A549 (cell line): ENCODE results near the gene ZC3H14.

Experiments
- BHLHE40 ChIP-seq: IDR thresholded peaks from 2 replicates; pipeline ENCODE4 v1.6.1; 2012; ENCODE audit warnings: low read depth, low read length, inconsistent platforms
- CHD2 ChIP-seq: fragments of 150-350 bp; IDR thresholded peaks from 2 replicates; pipeline ENCODE4 v1.6.1; 2014; ENCODE audit warnings: low read length; ENCODE audit not compliant: partially characterized antibody
- EP300 ChIP-seq, 2 experiments: fragments of >200 bp; sonication (Bioruptor Twin); formaldehyde crosslinking; IDR thresholded peaks; 2 replicates in 1 of 2; 3 replicates in 1 of 2; pipeline ENCODE4 v1.6.1; 2016 to 2017
- FOXS1 ChIP-seq: fragments of 250-450 bp; sonication (Bioruptor Pico); IDR thresholded peaks from 2 replicates; pipeline ENCODE4 v1.5.0; 2020; ENCODE audit warnings: mild to moderate bottlenecking, moderate library complexity
- HDAC2 ChIP-seq: fragments of 200-600 bp; sonication (generic); IDR thresholded peaks from 2 replicates; pipeline ENCODE4 v1.6.1; 2016
- JUN ChIP-seq, 2 experiments: fragments of >200 bp; sonication (Bioruptor Twin); formaldehyde crosslinking; IDR thresholded peaks; 2 replicates in 1 of 2; 3 replicates in 1 of 2; pipeline ENCODE4 v1.6.1; 2016 to 2017
- JUNB ChIP-seq: fragments of >200 bp; sonication (Bioruptor Twin); formaldehyde crosslinking; IDR thresholded peaks from 2 replicates; pipeline ENCODE4 v1.6.1; 2016
- MAZ ChIP-seq: fragments of 150-350 bp; IDR thresholded peaks from 2 replicates; pipeline ENCODE4 v1.6.1; 2014; ENCODE audit warnings: antibody characterized with exemption, low read depth, low read length, borderline replicate concordance
- NR3C1 ChIP-seq: fragments of >200 bp; sonication (Bioruptor Twin); formaldehyde crosslinking; IDR thresholded peaks from 3 replicates; pipeline ENCODE4 v1.6.1; 2017
- POLR2A ChIP-seq: IDR thresholded peaks from 2 replicates; pipeline ENCODE4 v1.6.1; 2012; ENCODE audit warnings: mild to moderate bottlenecking, low read length
- RCOR1 ChIP-seq: fragments of 150-350 bp; IDR thresholded peaks from 2 replicates; pipeline ENCODE4 v1.6.1; 2014; ENCODE audit warnings: antibody characterized with exemption, low read length, low read depth
- REST ChIP-seq: fragments of 200-600 bp; sonication (generic); IDR thresholded peaks from 2 replicates; pipeline ENCODE4 v1.6.1; 2016; ENCODE audit warnings: antibody characterized with exemption, mild to moderate bottlenecking, moderate library complexity
- RFX5 ChIP-seq: fragments of 450-650 bp; IDR thresholded peaks from 2 replicates; pipeline ENCODE4 v1.7.1; 2014; ENCODE audit warnings: antibody characterized with exemption, mild to moderate bottlenecking, moderate library complexity
- TF ChIP-seq, protein P1 (sequence below): fragments of >200 bp; sonication (Bioruptor Twin); formaldehyde crosslinking; IDR thresholded peaks from 3 replicates; pipeline ENCODE4 v1.5.1; 2016

- TF ChIP-seq, protein P1, sequence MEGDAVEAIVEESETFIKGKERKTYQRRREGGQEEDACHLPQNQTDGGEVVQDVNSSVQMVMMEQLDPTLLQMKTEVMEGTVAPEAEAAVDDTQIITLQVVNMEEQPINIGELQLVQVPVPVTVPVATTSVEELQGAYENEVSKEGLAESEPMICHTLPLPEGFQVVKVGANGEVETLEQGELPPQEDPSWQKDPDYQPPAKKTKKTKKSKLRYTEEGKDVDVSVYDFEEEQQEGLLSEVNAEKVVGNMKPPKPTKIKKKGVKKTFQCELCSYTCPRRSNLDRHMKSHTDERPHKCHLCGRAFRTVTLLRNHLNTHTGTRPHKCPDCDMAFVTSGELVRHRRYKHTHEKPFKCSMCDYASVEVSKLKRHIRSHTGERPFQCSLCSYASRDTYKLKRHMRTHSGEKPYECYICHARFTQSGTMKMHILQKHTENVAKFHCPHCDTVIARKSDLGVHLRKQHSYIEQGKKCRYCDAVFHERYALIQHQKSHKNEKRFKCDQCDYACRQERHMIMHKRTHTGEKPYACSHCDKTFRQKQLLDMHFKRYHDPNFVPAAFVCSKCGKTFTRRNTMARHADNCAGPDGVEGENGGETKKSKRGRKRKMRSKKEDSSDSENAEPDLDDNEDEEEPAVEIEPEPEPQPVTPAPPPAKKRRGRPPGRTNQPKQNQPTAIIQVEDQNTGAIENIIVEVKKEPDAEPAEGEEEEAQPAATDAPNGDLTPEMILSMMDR = no peak
- TF ChIP-seq RCOR1 = no peak
- TF ChIP-seq POLR2A = no peak
- TF ChIP-seq EP300 (IDR thresholded peaks at IDR 0.05) = no peak
- TF ChIP-seq JUNB = no peak
- no peak for TF ChIP-seq REST
- TF ChIP-seq BHLHE40 = no peak
- no peak for TF ChIP-seq CHD2
- TF ChIP-seq MAZ = no peak
- no peak for TF ChIP-seq HDAC2
- TF ChIP-seq FOXS1 = no peak
- no peak for TF ChIP-seq NR3C1
- no peak for TF ChIP-seq RFX5
- no peak for TF ChIP-seq JUN (IDR thresholded peaks at IDR 0.05)
These were observed 40.4 kb upstream of the ZC3H14 start for GRCh38 chr14:88522393-88522792.
